Stomach smooth muscle (tissue), 2 donors: Measurements from ENCODE around the gene TOMM20L.
A peak's percentile ranks its signal among the peaks of the same experiment; 100 is the strongest.

Source experiments
- H3K27ac ChIP-seq: one replicate; pipeline ENCODE4 v1.7.0; 2013; ENCODE audit warnings: mild to moderate bottlenecking, low read length, inconsistent platforms
- H3K27me3 ChIP-seq, 2 donors: one replicate each; pipeline ENCODE4 v1.7.0; 2013; ENCODE audit warnings: low read length in 2 of 2; ENCODE audit not compliant: insufficient read depth in 2 of 2, control insufficient read depth in 1 of 2
- H3K36me3 ChIP-seq, 2 donors: one replicate each; pipeline ENCODE4 v1.7.0; 2013; ENCODE audit warnings: low read length in 2 of 2; ENCODE audit not compliant: control insufficient read depth in 2 of 2, insufficient read depth in 2 of 2
- H3K4me1 ChIP-seq: one replicate; pipeline ENCODE4 v1.7.0; 2013; ENCODE audit warnings: low read length; ENCODE audit not compliant: control insufficient read depth, insufficient read depth
- H3K4me3 ChIP-seq, 2 donors: one replicate each; pipeline ENCODE4 v1.7.0; 2013; ENCODE audit warnings: low read length in 2 of 2
- H3K9ac ChIP-seq, 2 donors: one replicate each; pipeline ENCODE4 v1.7.0; 2013; ENCODE audit warnings: low read length in 2 of 2, mild to moderate bottlenecking in 1 of 2
- H3K9me3 ChIP-seq, 2 donors: one replicate each; pipeline ENCODE4 v1.7.0; 2013; ENCODE audit warnings: low read length in 2 of 2; ENCODE audit not compliant: control insufficient read depth in 2 of 2
- donor health status: healthy.
- donor health status: Pancreatic carcinoma.

The TOMM20L gene

GRCh38 chr14:58427281-58428117 lies 31.8 kb downstream of the TOMM20L start, which contains the start of the genes KIAA0586 and TIMM9:
TSS of gene KIAA0586 (plus strand) at chr14:58427719. CDS start at chr14:58428265, 546 bp downstream.
TSS of gene TIMM9 (minus strand) at chr14:58427531. CDS start at chr14:58411945, 15,586 bp downstream.
- Histone ChIP-seq H3K9me3 (no peaks in the 10 kb centered on the region), H3K36me3 (peaks cover 0 to 5% of the 10 kb centered on the region in 2 donors), H3K4me1 (peaks cover 4% of the 10 kb centered on the region), H3K27me3 (no peaks in the 10 kb centered on the region), H3K27ac (peak within 1 kb of the TSS; percentile 91), H3K9ac (peak within 1 kb of the TSS; percentile 96 to 99), H3K4me3 (peak within 1 kb of the TSS; percentile 91 to 99)

- H3K4me3 ChIP-seq: peak overlapping the region; percentile 91 to 99
- H3K27me3 ChIP-seq: no peaks in the 10 kb centered on the region
- H3K27ac ChIP-seq: peak overlapping the region; percentile 91
- peaks cover 4 to 10% of the 10 kb centered on the region in 2 donors for H3K36me3 ChIP-seq
- no peaks in the 10 kb centered on the region for H3K9me3 ChIP-seq
- H3K9ac ChIP-seq: peak overlapping the region; percentile 96 to 99
- peaks cover 4% of the 10 kb centered on the region for H3K4me1 ChIP-seq
These were observed 32.5 kb downstream of the TOMM20L start for GRCh38 chr14:58428118-58428683.

- Histone ChIP-seq H3K27ac (no peak overlapping the region), H3K27me3 (no peaks in the 10 kb centered on the region), H3K4me1 (peaks cover 4% of the 10 kb centered on the region), H3K9ac (no peak overlapping the region), H3K4me3 (no peak overlapping the region), H3K36me3 (peaks cover 5 to 10% of the 10 kb centered on the region in 2 donors), H3K9me3 (no peaks in the 10 kb centered on the region)
These were observed 34.4 kb downstream of the TOMM20L start for GRCh38 chr14:58430156-58430555.

GRCh38 chr14:58439476-58439875 lies 43.7 kb downstream of the TOMM20L start:
- Histone ChIP-seq H3K36me3 (peaks cover 2 to 12% of the 10 kb centered on the region in 2 donors), H3K27ac (no peak overlapping the region), H3K4me3 (no peak overlapping the region), H3K27me3 (no peaks in the 10 kb centered on the region), H3K9me3 (no peaks in the 10 kb centered on the region), H3K9ac (no peak overlapping the region), H3K4me1 (no peaks in the 10 kb centered on the region)

GRCh38 chr14:58444627-58445026 lies 48.9 kb downstream of the TOMM20L start:
- Histone ChIP-seq H3K4me1 (no peaks in the 10 kb centered on the region), H3K9ac (no peak overlapping the region), H3K27ac (no peak overlapping the region), H3K9me3 (no peaks in the 10 kb centered on the region), H3K36me3 (peaks cover 13 to 21% of the 10 kb centered on the region in 2 donors), H3K27me3 (no peaks in the 10 kb centered on the region), H3K4me3 (no peak overlapping the region)

- H3K4me1 ChIP-seq: no peaks in the 10 kb centered on the region
- no peak overlapping the region for H3K9ac ChIP-seq
These were observed 60.0 kb downstream of the TOMM20L start for GRCh38 chr14:58455593-58456265.

More at GRCh38 chr14:58455593-58456265, 60.0 kb downstream of the TOMM20L start:
- no peaks in the 10 kb centered on the region for H3K9me3 ChIP-seq
- no peak overlapping the region for H3K27ac ChIP-seq
- H3K36me3 ChIP-seq: peaks cover 14 to 17% of the 10 kb centered on the region in 2 donors
- H3K27me3 ChIP-seq: no peaks in the 10 kb centered on the region
- no peak overlapping the region for H3K4me3 ChIP-seq
